Lower lobe of right lung (tissue), 2 donors: ENCODE measurements around the gene AMER3. TPM values are rescaled to one million over a fixed set of nuclear protein-coding genes. Genes with fewer than 3 reads are reported as not detected.
A peak's percentile ranks its signal among the peaks of the same experiment; 100 is the strongest.

ENCODE experiments used
- ATAC-seq, 2 donors: fragments of 200-7000 bp; cut with Tn5 transposase; one replicate each; pipeline ENCODE4 v1.9.1; 2020 to 2022; ENCODE audit warnings: mild to moderate bottlenecking in 2 of 2, moderate library complexity in 2 of 2
- DNase-seq: peaks from one replicate; pipeline ENCODE4 v3.0.0-alpha.2; 2020
- H3K27ac ChIP-seq: fragments of 200-600 bp; one replicate; pipeline ENCODE4 v1.8.0; 2022
- H3K27me3 ChIP-seq: fragments of 200-600 bp; one replicate; pipeline ENCODE4 v1.8.0; 2022; ENCODE audit warnings: low read depth
- H3K36me3 ChIP-seq: fragments of 200-600 bp; one replicate; pipeline ENCODE4 v1.8.0; 2022; ENCODE audit warnings: mild to moderate bottlenecking
- H3K4me1 ChIP-seq: fragments of 200-600 bp; one replicate; pipeline ENCODE4 v1.8.0; 2022
- H3K4me3 ChIP-seq: fragments of 200-600 bp; one replicate; pipeline ENCODE4 v1.8.0; 2022; ENCODE audit warnings: mild to moderate bottlenecking
- H3K9me3 ChIP-seq: fragments of 200-600 bp; one replicate; pipeline ENCODE4 v1.8.0; 2022
- CTCF ChIP-seq: fragments of 200-600 bp; IDR thresholded peaks from one replicate; pipeline ENCODE4 v1.8.0; 2022; ENCODE audit warnings: antibody characterized with exemption, mild to moderate bottlenecking
- intact Hi-C: fragments of 100-400 bp; cut with DNase I; formaldehyde crosslinking; loops from one replicate; pipeline ENCODE4 v1.11.0; 2022
- total RNA-seq: library from RNA; stranded (reverse); fragmentation: NEBNext Ultra II Directional; extraction: Animal tissue kit (Norgen Biotek cat#: 25700); gene quantifications from one replicate; pipeline ENCODE4 v1.2.1, GENCODE V29; 2021
- donor health status: DM: no; HTN: yes; CAD: no; lungs with severe emphysema.

The AMER3 gene
- total RNA-seq, 1 donor from 2014 or later = not detected

- H3K27me3 ChIP-seq = peaks cover 9% of the 10 kb centered on the region
- TF ChIP-seq CTCF = peak; percentile 81
- peak; percentile 98 for ATAC-seq
- peak overlapping the region; percentile 93 for H3K27ac ChIP-seq
- intact Hi-C loops = loop anchor here (10.0 kb wide), 1 partner anchor 77 kb away; no protein-coding TSS in a partner anchor
- DNase-seq = peak; percentile 93
- peak overlapping the region; percentile 76 for H3K4me3 ChIP-seq
- H3K4me1 ChIP-seq = peaks cover 11% of the 10 kb centered on the region
- H3K36me3 ChIP-seq = no peaks in the 10 kb centered on the region
- H3K9me3 ChIP-seq = no peaks in the 10 kb centered on the region
Observed at GRCh38 chr2:130797493-130798435, 42.4 kb downstream of the AMER3 start.

- no peak for ATAC-seq
- Histone ChIP-seq H3K4me3 (peak overlapping the region; percentile 76), H3K36me3 (no peaks in the 10 kb centered on the region), H3K27ac (peak overlapping the region; percentile 93), H3K27me3 (peaks cover 9% of the 10 kb centered on the region), H3K4me1 (peaks cover 11% of the 10 kb centered on the region), H3K9me3 (no peaks in the 10 kb centered on the region)
- no peak for DNase-seq
- no peak for TF ChIP-seq CTCF
- intact Hi-C loops = loop anchor here (10.0 kb wide), 1 partner anchor 76 kb away; no protein-coding TSS in a partner anchor
Observed at GRCh38 chr2:130798472-130799218, 43.3 kb downstream of the AMER3 start.

GRCh38 chr2:130799295-130799694 lies 44.0 kb downstream of the AMER3 start:
- H3K27me3 ChIP-seq = peaks cover 9% of the 10 kb centered on the region
- intact Hi-C loops = loop anchor here (10.0 kb wide), 1 partner anchor 76 kb away; no protein-coding TSS in a partner anchor
- H3K4me3 ChIP-seq = no peak overlapping the region
- no peaks in the 10 kb centered on the region for H3K9me3 ChIP-seq
- TF ChIP-seq CTCF = no peak
- ATAC-seq (no peak), DNase-seq (no peak)
- no peaks in the 10 kb centered on the region for H3K36me3 ChIP-seq
- H3K27ac ChIP-seq = no peak overlapping the region
- H3K4me1 ChIP-seq = peaks cover 11% of the 10 kb centered on the region

- no peak for TF ChIP-seq CTCF
- no peak overlapping the region for H3K4me3 ChIP-seq
- H3K27me3 ChIP-seq = no peaks in the 10 kb centered on the region
- no peaks in the 10 kb centered on the region for H3K4me1 ChIP-seq
- no peaks in the 10 kb centered on the region for H3K36me3 ChIP-seq
- no peak overlapping the region for H3K27ac ChIP-seq
- intact Hi-C loops = no loop called here
- ATAC-seq = no peak
- H3K9me3 ChIP-seq = no peaks in the 10 kb centered on the region
- no peak for DNase-seq
Observed at GRCh38 chr2:130805613-130806012, 50.3 kb downstream of the AMER3 start.

- Histone ChIP-seq H3K4me3 (no peak overlapping the region), H3K36me3 (no peaks in the 10 kb centered on the region), H3K27me3 (no peaks in the 10 kb centered on the region), H3K9me3 (no peaks in the 10 kb centered on the region), H3K27ac (no peak overlapping the region), H3K4me1 (no peaks in the 10 kb centered on the region)
- no peak for TF ChIP-seq CTCF
- intact Hi-C loops = no loop called here
- DNase-seq (no peak), ATAC-seq (no peak)
Observed at GRCh38 chr2:130806370-130806769, 51.0 kb downstream of the AMER3 start.
